Upper lobe of right lung (tissue), 1 donor: ENCODE data around the gene RPS6KA2. TPM values are rescaled to one million over a fixed set of nuclear protein-coding genes. Genes with fewer than 3 reads are reported as not detected.
"Not testable (repeated sequence)": the region's sequence is repeated elsewhere in the genome, so short reads cannot be mapped to it uniquely, and the experiment has no call there.

ENCODE experiments used
- ATAC-seq: fragments of 200-7000 bp; cut with Tn5 transposase; one replicate; pipeline ENCODE4 v1.9.1; 2020; ENCODE audit warnings: mild to moderate bottlenecking, moderate library complexity
- DNase-seq: peaks from one replicate; pipeline ENCODE4 v3.0.0-alpha.2; 2020
- H3K27ac ChIP-seq: fragments of 200-600 bp; one replicate; pipeline ENCODE4 v1.8.0; 2022
- H3K27me3 ChIP-seq: fragments of 200-600 bp; one replicate; pipeline ENCODE4 v1.8.0; 2022; ENCODE audit warnings: mild to moderate bottlenecking
- H3K36me3 ChIP-seq: fragments of 200-600 bp; one replicate; pipeline ENCODE4 v1.8.0; 2022
- H3K4me1 ChIP-seq: fragments of 200-600 bp; one replicate; pipeline ENCODE4 v1.8.0; 2022
- H3K4me3 ChIP-seq: fragments of 200-600 bp; one replicate; pipeline ENCODE4 v1.8.0; 2022; ENCODE audit warnings: mild to moderate bottlenecking
- H3K9me3 ChIP-seq: fragments of 200-600 bp; one replicate; pipeline ENCODE4 v1.8.0; 2022
- intact Hi-C: fragments of 100-400 bp; cut with DNase I; formaldehyde crosslinking; loops from one replicate; pipeline ENCODE4 v1.11.0; 2022
- total RNA-seq: library from RNA; stranded (reverse); fragmentation: NEBNext Ultra II Directional; extraction: Animal tissue kit (Norgen Biotek cat#: 25700); gene quantifications from one replicate; pipeline ENCODE4 v1.2.1, GENCODE V29; 2021
- TF ChIP-seq, protein P1 (sequence below): fragments of 200-600 bp; IDR thresholded peaks from one replicate; pipeline ENCODE4 v1.8.0; 2022; ENCODE audit warnings: antibody characterized with exemption
- donor health status: DM: no; HTN: yes; CAD: no; lungs with severe emphysema.

The RPS6KA2 gene
- total RNA-seq, 1 donor from 2014 or later = 136 TPM

GRCh38 chr6:166637812-166638572 is 10.9 kb upstream of the RPS6KA2 start:
- intact Hi-C loops = no loop called here
- Histone ChIP-seq H3K27ac (no peak overlapping the region), H3K4me1 (peaks cover 18% of the 10 kb centered on the region), H3K9me3 (no peaks in the 10 kb centered on the region), H3K36me3 (no peaks in the 10 kb centered on the region), H3K27me3 (no peaks in the 10 kb centered on the region), H3K4me3 (no peak overlapping the region)
- ATAC-seq (no peak), DNase-seq (no peak)
- TF ChIP-seq, protein P1, sequence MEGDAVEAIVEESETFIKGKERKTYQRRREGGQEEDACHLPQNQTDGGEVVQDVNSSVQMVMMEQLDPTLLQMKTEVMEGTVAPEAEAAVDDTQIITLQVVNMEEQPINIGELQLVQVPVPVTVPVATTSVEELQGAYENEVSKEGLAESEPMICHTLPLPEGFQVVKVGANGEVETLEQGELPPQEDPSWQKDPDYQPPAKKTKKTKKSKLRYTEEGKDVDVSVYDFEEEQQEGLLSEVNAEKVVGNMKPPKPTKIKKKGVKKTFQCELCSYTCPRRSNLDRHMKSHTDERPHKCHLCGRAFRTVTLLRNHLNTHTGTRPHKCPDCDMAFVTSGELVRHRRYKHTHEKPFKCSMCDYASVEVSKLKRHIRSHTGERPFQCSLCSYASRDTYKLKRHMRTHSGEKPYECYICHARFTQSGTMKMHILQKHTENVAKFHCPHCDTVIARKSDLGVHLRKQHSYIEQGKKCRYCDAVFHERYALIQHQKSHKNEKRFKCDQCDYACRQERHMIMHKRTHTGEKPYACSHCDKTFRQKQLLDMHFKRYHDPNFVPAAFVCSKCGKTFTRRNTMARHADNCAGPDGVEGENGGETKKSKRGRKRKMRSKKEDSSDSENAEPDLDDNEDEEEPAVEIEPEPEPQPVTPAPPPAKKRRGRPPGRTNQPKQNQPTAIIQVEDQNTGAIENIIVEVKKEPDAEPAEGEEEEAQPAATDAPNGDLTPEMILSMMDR = no peak

GRCh38 chr6:166636934-166637333 is 9.9 kb upstream of the RPS6KA2 start:
- intact Hi-C loops = no loop called here
- Histone ChIP-seq H3K9me3 (no peaks in the 10 kb centered on the region), H3K27ac (peak overlapping the region; percentile 25), H3K4me1 (peaks cover 22% of the 10 kb centered on the region), H3K36me3 (no peaks in the 10 kb centered on the region), H3K4me3 (no peak overlapping the region), H3K27me3 (no peaks in the 10 kb centered on the region)
- TF ChIP-seq, protein P1 = no peak
- no peak for ATAC-seq
- no peak for DNase-seq

DNA sequence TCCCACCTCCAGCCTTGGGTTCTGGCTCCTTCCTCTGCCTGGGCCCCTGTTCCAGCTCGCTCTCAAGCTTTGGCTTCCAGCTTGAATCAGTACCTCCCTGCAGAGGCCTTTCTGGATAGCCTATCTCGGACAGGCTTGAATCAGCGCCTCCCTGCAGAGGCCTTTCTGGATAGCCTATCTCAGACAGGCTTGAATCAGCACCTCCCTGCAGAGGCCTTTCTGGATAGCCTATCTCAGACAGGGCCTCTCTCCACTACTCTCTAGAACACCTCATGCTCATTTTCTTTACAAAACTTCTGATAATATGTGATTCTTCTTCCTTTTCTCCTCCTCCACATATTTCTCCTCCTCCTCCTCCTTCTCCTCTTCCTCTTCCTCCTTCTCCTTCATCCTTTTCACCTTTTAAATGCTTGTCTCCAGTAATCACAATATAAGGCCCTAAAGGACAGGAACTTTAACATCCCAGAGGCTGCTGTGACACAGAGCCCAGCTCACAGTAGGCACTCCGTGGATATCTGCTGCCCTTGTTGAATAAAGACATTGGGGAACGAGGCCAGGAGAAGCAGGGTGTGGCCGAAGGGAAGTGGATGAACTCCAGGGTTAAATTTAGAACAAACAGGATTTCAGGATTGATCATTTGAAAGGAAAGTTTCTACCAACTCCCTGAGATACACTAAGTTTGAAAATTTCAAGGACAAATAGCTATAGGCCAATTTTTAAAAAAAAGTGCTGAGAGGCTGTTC is 9.3 kb upstream of the RPS6KA2 start:
- intact Hi-C loops = no loop called here
- TF ChIP-seq, protein P1 = no peak
- Histone ChIP-seq H3K27ac (peak overlapping the region; percentile 25), H3K4me1 (peaks cover 22% of the 10 kb centered on the region), H3K9me3 (no peaks in the 10 kb centered on the region), H3K36me3 (no peaks in the 10 kb centered on the region), H3K27me3 (no peaks in the 10 kb centered on the region), H3K4me3 (no peak overlapping the region)
- ATAC-seq = no peak
- DNase-seq = no peak

DNA sequence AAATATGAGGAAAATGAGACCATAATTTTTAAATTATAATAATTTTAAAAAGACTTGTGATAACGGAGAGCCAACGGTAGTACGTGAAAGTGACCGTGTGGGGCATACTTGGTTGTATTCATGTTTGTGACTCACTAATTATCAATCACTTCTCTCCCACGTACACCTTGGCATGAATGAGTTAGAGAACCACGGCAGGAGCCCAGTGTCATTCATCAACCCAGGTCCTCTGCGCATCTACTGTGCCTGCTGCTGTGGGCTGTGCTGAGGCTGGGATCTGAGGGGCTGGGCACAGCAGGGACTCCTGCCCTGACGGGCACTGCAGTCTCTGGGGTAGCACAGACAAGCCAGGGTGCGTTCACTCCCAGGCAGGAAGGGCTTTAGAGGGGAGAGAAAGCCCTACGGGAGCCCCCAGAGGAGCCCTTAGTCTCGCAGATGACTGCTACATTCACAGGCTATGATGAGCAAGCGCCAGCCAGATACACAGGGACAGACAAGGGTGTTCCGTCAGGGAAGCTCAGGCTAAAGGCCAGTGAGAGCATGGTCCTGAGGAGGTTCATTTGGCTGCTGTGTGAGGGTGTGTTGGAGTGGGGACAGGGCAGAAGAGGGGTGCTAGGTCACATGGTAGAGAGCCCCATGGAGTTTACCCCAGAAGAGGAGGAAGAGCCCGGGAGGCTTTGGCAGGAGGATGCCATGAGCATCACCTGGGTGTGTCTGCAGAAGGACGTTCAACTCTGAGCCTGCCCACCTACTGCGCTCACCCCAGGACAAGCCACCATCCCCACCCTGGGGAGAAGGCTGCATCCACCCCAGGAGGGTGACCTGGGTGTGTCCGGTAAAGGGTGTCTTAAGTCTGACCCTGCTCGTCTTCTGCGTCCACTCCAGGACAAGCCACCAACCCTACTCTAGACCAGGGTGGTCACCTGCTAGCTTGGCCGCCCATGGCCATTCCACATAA is 8.2 kb upstream of the RPS6KA2 start:
- intact Hi-C loops = no loop called here
- TF ChIP-seq, protein P1 = no peak
- H3K4me3 ChIP-seq = no peak overlapping the region
- no peaks in the 10 kb centered on the region for H3K36me3 ChIP-seq
- H3K9me3 ChIP-seq = no peaks in the 10 kb centered on the region
- DNase-seq = no peak
- H3K27ac ChIP-seq = no peak overlapping the region
- ATAC-seq = no peak
- peaks cover 15% of the 10 kb centered on the region for H3K4me1 ChIP-seq
- no peaks in the 10 kb centered on the region for H3K27me3 ChIP-seq

DNA sequence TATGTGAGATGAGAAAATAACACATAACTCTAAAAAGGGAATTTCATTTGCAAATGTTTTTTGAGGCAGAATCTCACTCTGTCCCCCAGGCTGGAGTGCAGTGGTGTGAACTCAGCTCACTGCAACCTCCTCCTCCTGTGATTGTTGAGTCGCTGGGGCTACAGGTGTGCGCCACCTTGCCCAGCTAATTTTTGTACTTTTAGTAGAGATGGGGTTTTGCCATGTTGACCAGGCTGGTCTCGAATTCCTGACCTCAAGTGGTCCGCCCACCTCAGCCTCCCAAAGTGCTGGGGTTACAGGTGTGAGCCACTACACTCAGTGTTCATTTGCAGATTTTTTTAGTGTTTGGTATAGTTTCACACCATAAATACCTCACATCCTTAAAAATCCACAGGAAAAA is 7.5 kb upstream of the RPS6KA2 start:
- H3K9me3 ChIP-seq, intact Hi-C loops, DNase-seq, H3K36me3 ChIP-seq, ATAC-seq, H3K27me3 ChIP-seq, H3K4me3 ChIP-seq, H3K27ac ChIP-seq: not testable (repeated sequence)
- H3K4me1 ChIP-seq = peaks cover 11% of the 10 kb centered on the region
